GM19043 (cell line): ENCODE data around the gene SACS.
A peak's percentile ranks its signal among the peaks of the same experiment; 100 is the strongest.

Experiments used
- ATAC-seq: cut with Tn5 transposase; IDR thresholded peaks from one replicate; pipeline ENCODE4 v1.9.1; 2021; ENCODE audit warnings: low read depth; ENCODE audit not compliant: unreplicated experiment

SACS gene

DNA sequence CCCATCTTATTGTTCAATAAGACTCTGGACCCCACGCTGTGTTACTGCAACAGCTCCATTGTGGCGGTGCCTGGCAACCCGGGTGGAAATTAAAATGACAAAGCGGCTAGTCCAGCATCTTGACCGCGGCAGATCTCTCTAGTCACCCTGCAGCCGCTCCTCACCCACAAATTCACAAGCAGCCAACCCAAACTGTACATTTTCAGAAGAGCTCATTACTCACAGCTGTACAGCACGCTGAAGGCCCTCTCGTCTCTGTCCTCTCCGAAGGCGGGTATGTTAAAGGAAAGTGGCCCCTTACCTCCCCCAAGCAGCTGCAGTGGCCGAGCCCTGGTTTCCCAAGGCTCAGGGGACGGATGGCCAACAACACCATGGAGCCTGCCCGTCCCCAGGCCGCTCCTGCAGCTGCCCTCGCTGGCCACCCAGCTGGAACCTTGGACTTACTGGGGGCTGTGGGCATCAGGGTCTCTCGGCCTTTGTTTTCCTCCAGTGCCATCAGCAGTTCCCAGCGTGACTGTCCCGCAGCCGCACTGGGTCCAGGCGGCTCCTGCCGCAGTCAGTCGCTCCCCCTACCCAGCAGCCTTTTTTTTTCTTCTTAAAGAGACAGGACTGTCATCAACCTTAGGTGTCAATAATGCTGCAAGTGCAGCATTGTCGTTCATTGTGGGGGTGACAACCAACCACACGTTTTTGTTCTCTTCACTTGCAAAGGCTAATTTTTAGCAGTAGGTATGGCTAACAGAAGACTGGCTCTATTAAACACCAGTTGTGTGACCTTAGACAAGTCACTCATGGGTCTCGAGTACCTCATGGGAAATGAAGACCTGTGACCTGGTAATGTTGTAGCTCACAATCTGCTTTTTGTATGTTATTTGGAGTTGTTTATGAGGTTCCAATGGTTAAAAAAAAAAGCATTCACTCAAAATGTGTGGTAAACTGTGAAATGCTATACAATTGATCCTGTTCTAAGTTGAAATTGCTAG lies at the start of gene SACS:
TSS of gene SACS (minus strand) at position 532 of the 983 bp plus-strand sequence. CDS start 22,463 bp downstream, outside the sequence.
- ATAC-seq = no peak

- ATAC-seq = no peak
These were observed 46.8 kb upstream of the SACS start for GRCh38 chr13:23480324-23480723.

- ATAC-seq = no peak
These were observed 43.6 kb upstream of the SACS start for GRCh38 chr13:23477101-23477500.

DNA sequence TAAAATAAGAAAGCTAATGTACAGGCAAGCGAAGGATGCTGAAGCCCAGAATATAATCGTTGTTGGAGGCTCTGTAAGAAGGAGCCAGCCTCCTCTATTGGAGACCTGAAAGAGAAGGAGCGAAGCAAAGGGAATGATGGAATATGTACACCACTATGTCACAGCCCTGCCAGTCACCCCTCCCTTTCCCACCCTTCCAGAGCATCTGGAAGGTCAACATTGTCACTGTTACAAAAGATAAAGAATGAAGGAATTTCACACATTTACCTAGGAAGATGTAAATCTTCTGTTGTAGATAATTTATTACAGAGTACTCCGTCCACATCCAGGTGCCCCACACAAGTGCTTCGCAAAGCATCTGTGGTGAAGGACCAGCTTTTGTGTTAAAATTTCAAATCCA lies 39.7 kb upstream of the SACS start:
- no peak for ATAC-seq

DNA sequence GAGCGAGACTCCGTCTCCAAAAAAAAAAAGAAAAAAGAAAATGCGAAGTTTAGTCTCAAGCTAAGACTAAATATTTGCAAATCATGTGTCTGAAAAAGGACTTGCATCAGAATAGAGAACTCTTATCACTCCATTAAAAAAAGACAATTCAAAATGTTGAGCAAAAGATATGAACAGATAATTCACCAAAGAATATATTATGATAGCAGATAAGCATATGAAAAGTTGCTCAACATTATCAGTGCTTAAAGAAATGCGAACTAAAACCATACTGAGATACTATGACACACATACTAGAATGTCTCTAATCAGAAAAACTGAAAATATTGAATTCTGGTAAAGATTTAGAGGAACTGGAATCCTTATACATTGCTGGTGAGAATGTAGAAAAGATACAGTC lies 38.7 kb upstream of the SACS start:
- no peak for ATAC-seq

- ATAC-seq = no peak
These were observed 37.5 kb upstream of the SACS start for GRCh38 chr13:23470790-23471614.

- no peak for ATAC-seq
These were observed 36.5 kb upstream of the SACS start for GRCh38 chr13:23469951-23470421.

DNA sequence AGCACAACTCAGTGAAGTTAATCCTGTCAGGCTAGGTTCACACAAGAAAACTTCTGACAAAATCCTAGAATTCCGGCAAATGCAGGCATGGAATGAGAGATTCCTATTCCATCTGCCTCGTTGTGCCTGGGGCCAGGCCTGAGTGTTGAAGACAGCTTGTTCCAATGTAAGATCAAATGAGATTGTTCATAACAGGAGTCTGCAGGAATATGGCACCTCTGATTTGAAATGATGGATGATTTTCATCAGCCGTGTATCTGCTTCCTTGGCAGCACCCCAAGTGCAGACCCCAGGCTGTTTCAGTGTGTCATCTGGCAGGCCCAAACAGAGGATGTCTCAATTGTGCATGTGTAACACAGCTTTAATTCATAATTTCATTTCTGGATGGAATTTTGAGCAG lies 35.3 kb upstream of the SACS start:
- ATAC-seq = no peak

GRCh38 chr13:23467932-23468278 lies 34.4 kb upstream of the SACS start:
- ATAC-seq = no peak

- ATAC-seq = no peak
These were observed 33.8 kb upstream of the SACS start for GRCh38 chr13:23467048-23467931.

- peak; percentile 82 for ATAC-seq
These were observed 32.9 kb upstream of the SACS start for GRCh38 chr13:23466144-23467002.

- ATAC-seq = no peak
These were observed 30.2 kb upstream of the SACS start for GRCh38 chr13:23463661-23464060.

GRCh38 chr13:23462815-23463559 lies 29.5 kb upstream of the SACS start:
- ATAC-seq = no peak

GRCh38 chr13:23461544-23461943 lies 28.0 kb upstream of the SACS start:
- ATAC-seq = no peak

GRCh38 chr13:23460921-23461320 lies 27.4 kb upstream of the SACS start:
- no peak for ATAC-seq

GRCh38 chr13:23460309-23460708 lies 26.8 kb upstream of the SACS start:
- peak; percentile 83 for ATAC-seq

DNA sequence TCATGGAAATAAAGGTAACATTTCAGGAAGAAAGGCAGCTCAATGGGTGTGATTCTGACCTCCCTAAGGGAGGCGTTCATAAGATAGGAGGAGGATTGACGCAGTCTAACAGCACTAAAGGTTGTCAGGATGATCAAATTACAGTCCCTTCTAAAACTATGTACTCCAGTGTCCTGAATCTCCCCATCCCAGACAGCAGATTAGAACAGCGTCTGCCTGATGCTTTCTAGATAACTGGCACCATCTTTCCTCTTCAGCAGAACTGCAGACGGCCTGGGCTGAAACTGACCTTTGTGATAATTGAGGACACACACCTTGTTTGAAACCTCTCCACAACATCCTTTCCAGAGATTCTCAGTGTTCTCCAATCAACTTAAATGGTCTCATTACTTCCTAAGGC lies 25.5 kb upstream of the SACS start:
- ATAC-seq = no peak

DNA sequence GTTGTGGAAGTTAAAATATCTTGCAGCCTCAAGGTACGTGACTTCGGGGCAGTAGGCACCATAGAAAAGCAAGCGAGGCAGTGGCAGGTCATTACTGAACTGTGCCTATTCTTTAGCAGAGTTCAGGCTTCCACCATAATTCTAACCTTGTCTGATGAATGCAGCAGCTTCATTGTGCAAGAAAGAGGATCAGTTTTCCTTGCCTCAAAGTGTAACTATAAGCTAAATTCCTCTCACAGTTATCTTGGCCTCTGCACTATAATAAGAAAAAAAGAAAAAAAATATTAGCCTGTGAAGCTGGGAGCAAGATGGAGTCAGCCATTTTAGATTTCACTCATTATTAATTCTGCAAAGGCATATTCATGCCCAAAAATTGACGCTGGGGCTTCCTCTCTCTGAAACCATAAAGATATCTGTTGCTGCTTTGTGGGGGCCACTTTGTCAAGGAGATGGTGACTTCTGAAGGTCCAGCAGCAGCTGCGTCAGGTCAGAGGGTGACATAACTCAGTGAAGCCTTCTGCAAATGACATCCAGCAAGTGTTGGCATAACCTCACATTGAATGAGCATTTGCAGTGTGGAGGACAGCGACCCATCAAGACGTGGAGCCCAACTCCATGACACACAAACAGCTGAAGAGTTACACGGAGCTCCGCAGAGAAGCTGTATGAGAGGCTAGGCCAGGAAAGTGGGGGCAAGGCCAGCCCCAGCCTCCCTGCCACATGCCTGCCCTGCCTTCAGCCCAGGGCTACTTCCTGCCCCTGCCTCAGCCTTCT lies 23.1 kb upstream of the SACS start:
- no peak for ATAC-seq
